Activated CD4-positive, CD25-positive, alpha-beta regulatory T cell treated with anti-CD3 and anti-CD28 coated beads, Interleukin-2, amount 50 U/mL, for 16 hours (primary cell): Measurements from ENCODE around the gene MYO1D.
"Not testable (repeated sequence)": the region's sequence is repeated elsewhere in the genome, so short reads cannot be mapped to it uniquely, and the experiment has no call there.

Experiments
- DNase-seq: peaks from one replicate; pipeline ENCODE4 v3.0.0-alpha.2; 2020; ENCODE audit warnings: low read depth, low spot score

MYO1D gene

GRCh38 chr17:32777436-32777835, 99.5 kb downstream of the MYO1D start:
- DNase-seq = no peak

- no peak for DNase-seq
These were observed 102.2 kb downstream of the MYO1D start for GRCh38 chr17:32774695-32775084.

- DNase-seq = no peak
These were observed 102.8 kb downstream of the MYO1D start for GRCh38 chr17:32773856-32774694.

GRCh38 chr17:32772453-32773025, 104.4 kb downstream of the MYO1D start:
- no peak for DNase-seq

- DNase-seq = no peak
These were observed 105.5 kb downstream of the MYO1D start for GRCh38 chr17:32771396-32771795.

GRCh38 chr17:32769846-32770245, 107.1 kb downstream of the MYO1D start:
- no peak for DNase-seq

GRCh38 chr17:32763855-32764439, 113.0 kb downstream of the MYO1D start:
- DNase-seq = no peak

- no peak for DNase-seq
These were observed 117.4 kb downstream of the MYO1D start for GRCh38 chr17:32759476-32759875.

- DNase-seq = no peak
These were observed 119.0 kb downstream of the MYO1D start for GRCh38 chr17:32757963-32758362.

GRCh38 chr17:32756696-32757095, 120.2 kb downstream of the MYO1D start:
- no peak for DNase-seq

GRCh38 chr17:32755045-32755805, 121.7 kb downstream of the MYO1D start:
- DNase-seq = no peak

GRCh38 chr17:32752934-32753333, 124.0 kb downstream of the MYO1D start:
- DNase-seq = no peak

- DNase-seq = no peak
These were observed 129.1 kb downstream of the MYO1D start for GRCh38 chr17:32747856-32748255.

GRCh38 chr17:32746698-32747097, 130.2 kb downstream of the MYO1D start:
- DNase-seq = no peak

GRCh38 chr17:32746280-32746679, 130.6 kb downstream of the MYO1D start:
- no peak for DNase-seq

GRCh38 chr17:32742681-32743538, 134.0 kb downstream of the MYO1D start:
- DNase-seq = no peak

GRCh38 chr17:32741381-32741780, 135.5 kb downstream of the MYO1D start:
- DNase-seq = no peak

GRCh38 chr17:32739722-32740121, 137.2 kb downstream of the MYO1D start:
- DNase-seq = no peak

GRCh38 chr17:32739151-32739550, 137.8 kb downstream of the MYO1D start:
- DNase-seq = not testable (repeated sequence)

- no peak for DNase-seq
These were observed 143.5 kb downstream of the MYO1D start for GRCh38 chr17:32733401-32733800.

- no peak for DNase-seq
These were observed 144.0 kb downstream of the MYO1D start for GRCh38 chr17:32732900-32733299.
